Suppressor macrophage treated with lipopolysaccharide for 4 hours (primary cell): ENCODE data around the gene CCDC197.

ENCODE experiments used
- DNase-seq: peaks from one replicate; pipeline ENCODE4 v3.0.0-alpha.2; 2020

The CCDC197 gene

GRCh38 chr14:93997082-93997481 is at the start of gene CCDC197:
Gene CCDC197 (plus strand): TSS chr14:93997301. CDS start chr14:93998132, 831 bp downstream.
- DNase-seq = no peak

GRCh38 chr14:93949511-93950075 is 47.5 kb upstream of the CCDC197 start:
- DNase-seq = no peak

- DNase-seq = no peak
These were observed 46.0 kb upstream of the CCDC197 start for GRCh38 chr14:93950948-93951634.

- peak; percentile 23 for DNase-seq
These were observed 45.2 kb upstream of the CCDC197 start for GRCh38 chr14:93951635-93952540.

GRCh38 chr14:93952829-93953228 is 44.3 kb upstream of the CCDC197 start:
- DNase-seq = no peak

GRCh38 chr14:93953263-93953662 is 43.8 kb upstream of the CCDC197 start:
- DNase-seq = no peak

- DNase-seq = peak; percentile 53
These were observed 43.2 kb upstream of the CCDC197 start for GRCh38 chr14:93953739-93954515.

- DNase-seq = no peak
These were observed 42.6 kb upstream of the CCDC197 start for GRCh38 chr14:93954516-93954830.

- peak; percentile 84 for DNase-seq
These were observed 41.9 kb upstream of the CCDC197 start for GRCh38 chr14:93954900-93955849.

GRCh38 chr14:93955850-93956481 is 41.1 kb upstream of the CCDC197 start:
- no peak for DNase-seq

GRCh38 chr14:93956514-93957332 is 40.4 kb upstream of the CCDC197 start:
- no peak for DNase-seq

- no peak for DNase-seq
These were observed 39.8 kb upstream of the CCDC197 start for GRCh38 chr14:93957333-93957710.

GRCh38 chr14:93957751-93958566 is 39.1 kb upstream of the CCDC197 start:
- DNase-seq = no peak

- DNase-seq = no peak
These were observed 38.4 kb upstream of the CCDC197 start for GRCh38 chr14:93958567-93959238.

GRCh38 chr14:93959239-93960107 is 37.6 kb upstream of the CCDC197 start:
- DNase-seq = peak; percentile 91

- DNase-seq = peak; percentile 60
These were observed 37.0 kb upstream of the CCDC197 start for GRCh38 chr14:93960108-93960475.

GRCh38 chr14:93960774-93961438 is 36.2 kb upstream of the CCDC197 start:
- no peak for DNase-seq
